ENCODE results near the gene NF2.

NF2 gene

DNA sequence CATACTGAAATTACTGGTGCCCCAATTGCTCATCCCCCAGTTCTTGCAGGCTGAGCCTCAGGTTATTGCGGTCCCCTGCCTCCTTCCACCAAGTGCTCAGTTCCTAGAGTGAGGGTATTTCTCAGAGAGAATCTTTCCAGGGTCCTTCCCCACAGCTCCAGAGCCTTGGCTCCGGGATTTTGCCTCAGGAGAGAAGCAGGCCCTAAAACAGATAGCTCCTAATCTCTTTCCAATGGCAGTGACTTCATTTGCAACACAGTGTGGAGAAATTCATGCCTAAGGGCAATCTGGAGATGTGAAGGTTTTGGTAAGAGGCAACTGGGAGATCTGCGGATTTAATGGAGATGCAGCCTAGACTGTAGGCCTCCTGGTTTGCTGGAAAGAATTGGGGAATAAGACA lies 2.9 kb downstream of the NF2 start:
- no peak for DNase-seq (ENCODE audit: low read depth)
- TF ChIP-seq MAX (IDR thresholded peaks at IDR 0.05; ENCODE audit: low read depth, low read length): no peak
- TF ChIP-seq POLR2A (IDR thresholded peaks at IDR 0.05; ENCODE audit: extremely low read depth, insufficient read length): no peak
- no peak for TF ChIP-seq MYC (IDR thresholded peaks at IDR 0.05; ENCODE audit: low read depth, low read length)
- no peak for TF ChIP-seq CTCF (IDR thresholded peaks at IDR 0.05; ENCODE audit: low read depth, low read length)
- no peak overlapping the region for H3K4me3 ChIP-seq (ENCODE audit: low read depth, low read length)

- H3K4me3 ChIP-seq (ENCODE audit: low read depth, low read length): no peak overlapping the region
- TF ChIP-seq MAX (IDR thresholded peaks at IDR 0.05; ENCODE audit: low read depth, low read length): no peak
- TF ChIP-seq CTCF (IDR thresholded peaks at IDR 0.05; ENCODE audit: low read depth, low read length): no peak
- no peak for TF ChIP-seq POLR2A (IDR thresholded peaks at IDR 0.05; ENCODE audit: extremely low read depth, insufficient read length)
- no peak for TF ChIP-seq MYC (IDR thresholded peaks at IDR 0.05; ENCODE audit: low read depth, low read length)
- no peak for DNase-seq (ENCODE audit: low read depth)
Measured at GRCh38 chr22:29607426-29607825, 4.0 kb downstream of the NF2 start.

GRCh38 chr22:29609139-29609538 lies 5.7 kb downstream of the NF2 start:
- TF ChIP-seq MYC (IDR thresholded peaks at IDR 0.05; ENCODE audit: low read depth, low read length) (no peak), CTCF (IDR thresholded peaks at IDR 0.05; ENCODE audit: low read depth, low read length) (no peak), MAX (IDR thresholded peaks at IDR 0.05; ENCODE audit: low read depth, low read length) (no peak), POLR2A (IDR thresholded peaks at IDR 0.05; ENCODE audit: extremely low read depth, insufficient read length) (no peak)
- no peak for DNase-seq (ENCODE audit: low read depth)
- no peak overlapping the region for H3K4me3 ChIP-seq (ENCODE audit: low read depth, low read length)

- no peak overlapping the region for H3K4me3 ChIP-seq (ENCODE audit: low read depth, low read length)
- no peak for DNase-seq (ENCODE audit: low read depth)
- TF ChIP-seq CTCF (IDR thresholded peaks at IDR 0.05; ENCODE audit: low read depth, low read length) (no peak), POLR2A (IDR thresholded peaks at IDR 0.05; ENCODE audit: extremely low read depth, insufficient read length) (no peak), MYC (IDR thresholded peaks at IDR 0.05; ENCODE audit: low read depth, low read length) (no peak), MAX (IDR thresholded peaks at IDR 0.05; ENCODE audit: low read depth, low read length) (no peak)
Measured at GRCh38 chr22:29610780-29611179, 7.3 kb downstream of the NF2 start.

DNA sequence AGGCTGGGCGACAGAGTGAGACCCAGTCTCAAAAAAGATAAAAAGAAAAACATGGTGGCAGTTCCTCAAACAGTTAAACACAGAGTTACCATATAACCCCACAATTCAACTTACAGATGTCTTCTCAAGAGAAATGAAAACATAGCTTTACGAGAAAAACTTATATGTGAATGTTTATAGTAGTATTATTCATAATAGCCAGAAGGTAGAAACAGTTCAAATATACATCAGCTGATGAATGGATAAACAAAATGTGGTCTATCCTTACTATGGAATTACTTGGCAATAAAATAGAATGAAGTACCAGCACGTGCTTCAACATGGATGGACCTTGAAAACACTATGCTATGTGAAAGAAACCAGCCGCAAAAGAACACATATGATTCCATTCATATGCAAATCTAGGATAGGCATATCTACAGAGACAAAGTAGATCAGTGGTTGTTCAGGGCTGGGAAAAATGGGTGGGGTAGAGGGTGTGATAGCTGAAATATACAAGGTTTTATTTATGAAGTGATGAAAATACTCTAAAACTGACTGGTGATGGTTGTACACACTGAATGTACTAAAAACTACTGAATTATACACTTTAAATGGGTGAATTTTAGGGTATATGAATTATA lies 12.4 kb downstream of the NF2 start:
- no peak overlapping the region for H3K4me3 ChIP-seq (ENCODE audit: low read depth, low read length)
- DNase-seq (ENCODE audit: low read depth): no peak
- TF ChIP-seq POLR2A (IDR thresholded peaks at IDR 0.05; ENCODE audit: extremely low read depth, insufficient read length) (no peak), CTCF (IDR thresholded peaks at IDR 0.05; ENCODE audit: low read depth, low read length) (no peak), MYC (IDR thresholded peaks at IDR 0.05; ENCODE audit: low read depth, low read length) (no peak)

Data from NB4 (cell line).